ENCODE measurements around the gene NGEF.

The NGEF gene

DNA sequence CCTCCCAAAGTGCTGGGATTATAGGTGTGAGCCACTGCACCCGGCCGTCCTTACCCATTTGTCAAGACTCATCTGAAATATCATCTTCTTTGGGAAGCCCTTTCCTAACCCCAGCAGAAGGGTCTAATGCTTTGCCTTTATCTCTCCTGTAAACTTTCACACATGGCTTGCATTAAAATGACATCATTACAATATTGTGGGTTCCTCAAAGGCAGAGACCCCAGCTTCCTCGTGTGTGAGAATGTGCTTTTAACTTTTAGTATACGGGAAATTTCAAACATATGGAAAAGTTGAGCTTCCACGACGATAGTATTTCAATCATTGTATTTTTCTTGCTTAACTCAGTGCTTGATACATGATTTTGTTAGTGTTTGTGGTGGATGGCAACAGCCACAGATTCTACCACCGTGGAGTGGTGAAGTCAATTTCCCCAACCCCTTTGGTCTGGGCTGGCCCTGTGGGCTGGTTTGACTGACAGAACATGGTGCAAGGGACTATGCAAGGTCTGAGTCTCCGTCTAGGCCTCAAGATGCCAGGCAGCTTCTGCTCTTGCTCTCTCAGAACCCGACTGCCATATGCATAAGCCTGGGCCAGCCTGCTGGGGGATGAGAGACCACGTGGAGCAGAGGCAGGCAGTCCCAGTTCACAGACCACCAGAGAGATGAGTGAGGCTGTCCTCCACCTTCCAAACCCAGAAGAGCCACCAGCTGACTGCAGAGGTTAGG, 39.9 kb downstream of the NGEF start:
- no peak for DNase-seq

DNA sequence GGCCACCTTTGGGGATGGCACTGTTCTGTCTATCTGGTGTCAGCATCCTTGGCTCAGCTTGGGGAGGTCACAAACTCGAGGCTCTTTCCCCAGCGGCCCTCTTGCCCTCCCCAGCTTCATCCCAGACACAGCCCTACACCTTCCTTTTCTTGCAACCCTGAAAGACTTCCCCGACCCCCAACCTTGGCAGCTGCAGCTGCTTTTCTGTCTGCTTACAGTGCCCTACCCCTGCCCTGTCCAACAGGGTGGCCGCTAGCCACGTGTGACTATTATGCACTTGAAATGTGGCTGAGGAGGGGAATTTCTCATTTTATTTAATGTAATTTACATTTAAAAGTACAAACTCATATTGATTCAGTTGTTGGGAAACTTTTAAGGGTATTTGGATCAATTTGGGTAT, 41.3 kb downstream of the NGEF start:
- DNase-seq = no peak

DNA sequence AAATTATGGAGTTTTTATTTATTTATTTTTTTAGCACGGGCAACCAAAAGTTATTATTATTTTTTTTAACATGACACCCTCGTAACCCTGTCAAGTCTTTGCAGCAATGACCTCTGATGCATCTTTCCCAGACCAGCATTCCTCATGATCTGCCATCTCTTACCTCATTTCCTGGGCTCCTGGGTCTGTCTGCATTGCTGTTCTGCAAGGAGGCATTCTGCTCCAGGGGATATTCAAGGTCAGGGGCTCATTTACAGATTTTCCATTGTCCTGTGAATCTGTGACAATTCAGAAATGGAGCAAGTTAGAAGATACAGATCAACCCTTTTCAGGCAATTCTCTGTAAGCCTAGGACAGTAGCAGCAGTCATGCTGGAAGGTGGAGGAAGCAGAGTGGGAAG, 43.0 kb downstream of the NGEF start:
- DNase-seq = no peak

DNA sequence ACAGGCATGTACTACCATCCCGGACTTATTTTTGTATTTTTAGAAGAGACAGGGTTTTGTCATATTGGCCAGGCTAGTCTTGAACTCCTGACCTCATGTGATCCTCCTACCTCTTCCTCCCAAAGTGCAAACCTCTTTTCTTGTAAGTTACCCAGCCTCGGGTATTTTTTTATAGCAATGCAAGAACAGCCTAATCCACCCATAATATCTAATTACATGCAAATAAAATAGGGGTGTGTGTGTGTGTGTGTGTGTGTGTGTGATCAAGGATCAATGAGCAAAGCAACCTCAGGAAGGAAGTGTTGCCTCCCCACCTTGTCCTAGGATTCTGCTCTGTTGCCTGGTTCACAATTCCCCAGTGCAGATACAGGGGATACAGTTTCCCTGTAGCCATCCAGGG, 45.6 kb downstream of the NGEF start:
- DNase-seq = no peak

DNA sequence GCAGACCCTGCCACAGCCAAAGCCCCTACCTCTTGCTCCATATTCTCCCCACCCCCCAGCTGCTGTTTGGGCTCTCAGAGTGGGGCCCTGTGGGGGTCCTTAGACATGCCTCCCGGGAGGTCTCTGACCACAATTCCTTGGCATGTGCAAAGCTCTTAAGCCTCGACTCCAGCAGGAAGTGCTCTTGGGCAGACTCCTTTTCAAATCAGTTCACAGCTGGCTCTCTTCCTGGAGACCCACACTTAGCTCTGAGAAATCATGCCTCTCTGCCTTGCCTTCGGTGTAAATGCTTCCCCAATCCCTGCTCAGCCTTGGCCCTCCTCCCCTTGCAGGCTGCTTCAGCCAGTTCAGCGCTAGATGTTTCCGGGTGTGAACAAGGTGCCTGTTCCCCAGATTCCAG, 46.9 kb downstream of the NGEF start:
- no peak for DNase-seq

DNA sequence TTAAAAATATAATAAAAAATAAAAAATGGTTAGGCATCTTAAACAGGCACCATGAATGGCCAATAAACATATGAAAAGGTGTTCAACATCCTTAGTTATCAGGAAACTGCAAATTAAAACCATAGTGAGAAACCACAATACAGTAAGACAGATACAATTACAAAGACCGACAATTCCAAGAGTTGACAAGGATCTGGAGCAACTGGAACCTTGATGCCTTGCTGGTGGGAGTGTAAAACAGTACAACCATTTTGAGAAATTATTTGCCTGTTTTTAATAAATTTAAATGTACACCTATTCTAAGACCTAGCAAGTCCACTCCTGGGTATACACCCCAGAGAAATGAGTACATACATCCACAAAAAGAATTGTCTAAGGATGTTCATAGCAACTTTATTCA, 49.1 kb downstream of the NGEF start:
- DNase-seq = no peak

DNA sequence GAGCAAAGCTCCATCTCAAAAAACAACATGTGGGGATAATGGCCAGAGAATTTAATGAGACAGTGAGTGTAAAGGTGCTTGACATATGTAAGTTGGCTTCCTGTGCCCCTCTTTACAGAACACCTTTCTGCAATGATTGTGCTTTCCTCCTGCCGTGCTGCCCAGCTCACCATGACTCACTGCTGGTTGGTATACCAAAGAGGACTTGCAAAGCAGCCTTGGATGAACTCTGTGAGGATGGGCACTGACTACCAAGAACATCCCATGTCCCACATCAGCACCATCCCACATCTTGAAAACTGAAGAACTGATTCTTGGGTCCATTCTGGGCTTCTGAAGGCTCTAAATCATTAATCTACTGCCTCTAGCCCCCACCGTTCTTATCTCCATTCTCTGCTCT, 52.2 kb downstream of the NGEF start:
- no peak for DNase-seq

DNA sequence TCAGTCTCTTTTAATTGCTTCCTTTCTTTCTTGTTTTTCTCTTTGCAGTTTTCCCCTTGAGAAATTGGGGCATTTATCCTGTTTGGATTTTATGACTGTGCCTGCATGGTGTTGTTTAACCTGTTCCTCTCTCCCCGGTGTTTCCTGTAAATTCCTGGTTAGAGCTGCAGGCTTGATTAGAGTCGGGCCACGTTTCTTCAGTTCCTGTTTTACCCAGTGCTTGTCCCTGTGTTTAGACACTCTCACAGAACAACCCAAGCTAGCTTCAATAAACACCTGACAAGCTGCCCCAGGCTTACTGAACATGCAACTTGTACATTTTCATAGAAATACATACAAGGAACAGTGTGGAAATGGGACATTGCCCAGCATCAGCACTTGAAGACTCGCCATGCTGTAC, 53.9 kb downstream of the NGEF start:
- no peak for DNase-seq

DNA sequence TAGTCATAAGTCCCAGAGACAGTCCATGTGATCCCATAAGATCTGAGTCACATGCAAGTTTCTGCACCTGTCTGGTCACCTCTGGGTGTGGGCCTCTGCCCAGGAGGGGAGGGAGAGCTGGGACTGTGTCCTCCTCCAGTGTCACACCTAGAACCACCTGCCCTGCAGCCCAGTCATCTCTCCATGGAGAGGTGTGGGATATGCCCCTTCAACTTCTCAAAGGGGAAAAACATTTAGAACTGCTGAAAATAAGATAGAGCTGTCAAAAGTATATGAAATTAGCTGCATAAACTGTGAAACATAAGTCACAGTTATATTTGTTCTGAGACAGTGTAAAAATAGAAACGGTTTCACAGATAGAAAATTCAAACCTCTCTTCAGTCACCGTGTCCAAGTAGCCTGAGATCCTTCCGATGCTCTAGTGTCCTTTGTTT, 55.4 kb downstream of the NGEF start:
- DNase-seq = no peak

DNA sequence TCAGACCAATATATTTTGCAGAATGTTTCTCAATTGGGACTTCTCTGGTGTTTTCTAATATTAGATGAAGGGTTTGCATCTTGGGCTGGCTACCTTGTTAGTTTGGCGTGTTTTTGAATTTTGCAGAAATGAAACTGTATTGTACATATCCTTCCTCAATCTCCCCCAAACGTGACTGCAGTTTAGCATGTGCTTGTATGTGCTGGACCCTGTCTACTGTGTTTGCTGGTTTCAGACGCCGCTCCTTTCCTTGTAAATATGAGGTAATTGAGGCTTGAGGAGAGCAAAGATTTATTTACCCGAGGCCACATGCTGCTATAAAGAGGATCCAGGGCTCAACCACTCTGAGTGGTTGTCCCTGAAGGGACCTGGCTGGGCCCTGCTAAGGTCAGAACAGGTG, 57.2 kb downstream of the NGEF start:
- no peak for DNase-seq

DNA sequence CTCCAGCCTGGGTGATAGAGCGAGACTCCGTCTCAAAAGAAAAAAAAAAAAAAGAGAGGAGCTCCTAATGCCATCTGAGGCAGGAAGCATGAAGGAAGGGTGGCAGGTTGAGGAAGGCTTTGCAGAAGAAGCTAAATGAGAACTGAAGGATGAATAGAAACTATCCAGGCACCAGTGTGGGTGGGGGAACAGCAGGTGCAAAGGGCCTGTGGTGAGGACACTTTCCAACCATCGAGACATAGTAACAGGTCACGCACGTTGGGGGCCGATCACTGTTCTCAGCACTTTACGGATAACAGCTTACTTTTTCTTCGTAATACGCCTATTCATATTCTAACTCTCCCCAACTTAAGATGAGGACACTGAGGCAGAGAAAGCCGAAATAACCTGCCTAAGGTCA, 58.4 kb downstream of the NGEF start:
- DNase-seq = no peak

DNA sequence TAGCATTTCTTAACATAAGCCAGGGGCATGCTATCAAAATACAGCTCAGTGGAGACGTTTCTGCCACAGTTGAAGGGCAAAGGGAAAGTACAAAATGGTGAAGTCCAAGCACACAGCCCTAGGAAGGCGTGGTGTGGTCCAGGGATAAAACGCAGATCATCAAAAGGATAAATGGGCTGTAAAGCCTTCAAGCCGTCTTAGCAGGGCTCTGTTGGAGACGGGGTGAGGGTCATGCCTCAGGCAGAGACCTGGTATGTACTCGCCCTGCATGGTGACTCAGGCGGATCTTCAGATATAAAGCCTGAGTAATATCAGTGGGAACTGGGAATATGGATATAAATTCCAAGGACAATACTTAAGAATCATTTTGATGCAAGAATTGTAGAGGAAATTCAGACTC, 61.2 kb downstream of the NGEF start:
- DNase-seq = no peak

DNA sequence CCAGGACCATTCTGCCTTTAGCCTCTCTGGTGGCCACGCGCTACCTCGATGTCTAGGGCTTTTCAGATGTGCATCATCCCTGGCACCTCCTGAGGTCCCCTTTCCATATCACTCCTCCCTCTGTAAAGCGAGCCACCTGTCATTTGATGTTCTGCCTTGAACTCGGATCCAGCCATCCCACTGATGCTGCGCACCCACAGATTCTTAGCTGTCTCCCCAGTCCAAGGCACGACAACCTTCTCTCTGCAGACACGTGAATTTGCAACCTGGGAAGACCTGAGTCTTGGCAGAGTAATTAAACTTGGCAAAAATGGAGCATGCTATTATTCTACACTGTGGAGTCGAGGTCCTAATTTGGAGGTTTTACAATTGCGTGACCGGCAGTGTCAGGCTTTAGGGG, 61.9 kb downstream of the NGEF start:
- no peak for DNase-seq

DNA sequence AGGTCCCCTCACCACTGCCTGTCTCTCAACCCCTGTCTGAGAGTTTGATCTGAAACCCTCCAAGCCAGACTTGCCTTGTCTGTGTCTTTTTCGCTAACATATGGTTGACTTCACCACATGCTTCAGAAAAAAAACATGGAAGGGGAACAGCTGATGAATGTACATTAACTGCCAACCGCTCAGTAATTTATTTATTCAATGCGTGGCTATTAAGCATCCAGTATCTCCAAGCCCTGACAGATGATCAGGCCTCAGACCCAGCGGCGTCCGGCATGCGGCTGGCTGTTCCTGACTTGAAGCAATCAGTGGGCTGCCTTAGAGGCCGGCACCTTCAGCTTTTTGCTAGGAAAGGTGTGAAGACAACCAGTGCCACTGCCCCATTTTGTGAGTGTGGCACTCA, 62.3 kb downstream of the NGEF start:
- no peak for DNase-seq

DNA sequence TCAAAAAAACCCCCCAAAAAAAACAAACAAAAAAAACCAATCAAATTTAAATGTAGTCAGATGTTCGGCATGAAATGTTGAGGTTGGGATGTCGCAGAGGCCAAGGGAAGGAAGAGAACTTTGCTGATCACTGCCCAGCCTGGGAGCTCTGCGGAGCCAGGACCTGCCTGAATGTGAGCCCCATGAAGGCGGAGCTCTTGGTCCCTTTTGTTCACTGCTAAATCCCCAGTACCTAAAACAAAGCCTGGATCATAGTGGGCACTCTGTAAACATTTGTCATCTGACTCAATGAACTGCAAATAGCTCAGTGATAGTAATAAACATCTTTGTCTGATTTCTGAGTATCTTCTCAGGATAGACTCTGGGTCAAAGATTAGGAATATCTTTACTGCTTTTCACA, 64.0 kb downstream of the NGEF start:
- DNase-seq = no peak

DNA sequence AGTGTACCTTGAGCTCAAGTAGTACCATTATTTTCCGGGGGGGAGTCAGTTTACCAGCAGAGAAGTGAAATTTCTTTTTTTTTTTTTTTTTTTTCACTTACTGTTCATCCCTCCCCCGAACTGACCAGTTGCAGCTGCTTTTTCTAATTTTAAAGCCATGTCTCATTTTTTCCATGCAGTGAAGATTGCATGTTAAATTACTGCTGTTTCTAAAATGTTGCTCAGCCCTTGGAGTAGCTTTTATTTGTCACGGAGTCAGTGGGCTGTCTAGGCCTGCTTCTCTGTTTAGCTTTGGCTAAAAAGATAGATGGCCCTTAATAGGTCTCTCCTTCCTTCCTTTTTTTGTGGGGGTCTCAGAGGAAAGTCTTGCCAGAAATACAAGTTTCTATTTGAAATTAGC, 70.2 kb downstream of the NGEF start:
- no peak for DNase-seq

DNA sequence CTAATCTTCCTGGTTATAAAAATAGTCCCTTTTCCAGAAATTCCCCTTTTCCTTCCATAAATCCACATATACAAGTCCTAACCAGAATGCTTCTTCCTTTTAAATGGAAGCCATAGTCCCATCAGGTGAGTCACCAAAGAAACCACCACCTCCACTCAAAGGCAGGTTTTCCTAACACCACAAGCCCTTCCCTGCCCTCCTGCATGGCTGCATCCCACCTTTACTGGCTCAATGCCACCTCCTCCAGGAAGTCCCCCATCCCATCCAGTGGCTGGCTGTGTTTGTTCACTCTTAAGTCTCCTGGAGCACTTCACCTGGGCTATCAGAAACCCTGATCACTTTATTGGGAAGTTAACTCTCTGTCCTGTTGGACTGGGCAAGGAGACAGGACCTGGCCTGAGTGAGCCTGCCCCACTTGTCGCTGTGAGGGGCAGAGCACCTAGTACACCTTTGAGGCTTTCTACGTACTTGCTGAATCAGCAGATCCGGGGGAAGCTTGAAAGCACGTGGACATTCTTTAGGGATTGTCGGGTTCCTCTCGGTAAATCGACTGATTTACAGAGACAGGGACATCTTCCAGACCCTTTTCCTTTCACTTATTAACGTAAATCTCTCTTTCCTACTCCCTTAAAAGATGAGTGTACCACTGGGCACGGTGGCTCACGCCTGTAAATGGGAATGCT, 71.0 kb downstream of the NGEF start:
- no peak for DNase-seq

DNA sequence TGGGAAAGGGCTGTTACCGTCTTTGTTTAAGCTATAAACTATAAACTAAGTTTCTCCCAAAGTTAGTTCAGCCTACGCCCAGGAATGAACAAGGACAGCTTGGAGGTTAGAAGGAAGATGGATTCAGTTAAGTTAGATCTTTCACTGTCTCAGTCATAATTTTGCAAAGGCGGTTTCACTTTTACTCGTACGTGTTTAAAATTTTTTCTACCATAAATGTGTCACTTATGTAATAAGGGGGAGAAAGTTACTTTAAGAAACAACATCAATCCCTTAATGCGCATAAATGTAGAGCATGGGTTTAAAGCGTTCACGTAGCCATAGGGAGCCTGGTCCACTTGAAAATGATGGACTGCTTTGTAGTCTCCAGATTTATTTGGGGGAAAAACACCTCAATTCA, 71.7 kb downstream of the NGEF start:
- DNase-seq = no peak

DNA sequence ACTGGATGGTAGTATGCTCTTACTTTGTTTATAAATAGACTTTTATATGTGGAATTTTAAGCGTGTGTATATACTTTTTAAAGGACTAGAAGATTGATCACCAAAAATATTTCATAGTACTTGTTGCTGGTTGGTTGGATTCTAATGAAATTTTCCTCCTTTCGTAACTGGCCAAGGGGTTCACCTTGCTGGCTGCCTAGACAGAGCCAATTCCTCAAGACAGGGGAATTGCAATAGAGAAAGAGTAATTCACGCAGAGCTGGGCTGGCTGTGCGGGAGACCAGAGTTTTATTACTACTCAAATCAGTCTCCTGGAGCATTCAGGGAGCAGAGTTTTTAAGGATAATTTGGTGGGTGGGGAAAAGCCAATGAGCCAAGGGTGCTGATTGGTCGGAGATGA, 72.3 kb downstream of the NGEF start:
- DNase-seq = no peak

DNA sequence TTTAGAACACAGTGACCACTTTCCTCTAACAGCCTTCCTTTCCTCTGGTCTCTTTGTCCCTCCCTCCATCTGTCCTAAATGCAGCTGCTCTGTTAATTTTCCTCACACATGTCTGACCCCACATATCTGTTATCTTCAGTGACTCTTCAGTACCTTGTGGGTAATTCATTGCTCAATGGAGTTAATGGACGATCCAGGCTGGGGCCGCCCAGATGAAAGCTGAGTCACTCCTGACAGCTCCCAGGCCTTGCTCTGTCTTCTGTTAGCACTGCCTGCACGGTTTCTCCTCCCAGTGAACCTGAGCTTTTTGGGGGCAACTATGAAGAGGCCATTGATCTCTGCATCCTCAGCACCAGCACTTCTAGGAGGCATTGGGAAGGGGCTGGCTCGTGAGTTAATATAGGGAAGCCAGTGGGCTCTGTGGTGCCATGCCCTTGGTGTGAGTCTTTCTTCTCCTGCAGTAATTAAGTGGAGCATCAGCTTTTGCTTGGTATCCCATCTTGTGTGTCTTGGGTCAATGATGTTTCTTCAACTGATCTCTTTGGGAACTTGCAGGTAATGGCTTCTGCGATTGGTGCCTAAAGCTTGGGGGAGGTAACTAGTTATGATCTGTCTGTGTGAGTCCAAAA, 75.7 kb downstream of the NGEF start:
- DNase-seq = no peak

DNA sequence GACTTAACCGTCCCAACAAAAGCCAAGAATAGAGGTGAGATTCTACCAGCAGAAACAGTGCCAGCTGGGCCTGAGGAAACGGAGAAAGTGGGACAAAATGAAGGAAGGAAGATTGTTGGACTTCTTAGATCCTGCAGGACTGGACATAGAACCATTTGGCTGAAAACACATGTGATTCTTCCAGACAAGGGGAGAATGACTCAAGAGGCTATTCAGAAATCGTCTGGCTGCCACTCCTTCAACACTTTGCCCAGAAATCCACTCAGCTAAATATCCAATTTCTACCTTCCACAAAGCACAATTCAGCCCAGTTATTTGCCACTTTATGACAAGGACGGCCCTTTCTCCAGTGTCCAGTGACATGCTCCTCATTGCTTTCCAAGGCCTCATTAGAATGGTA, 81.4 kb downstream of the NGEF start:
- no peak for DNase-seq

DNA sequence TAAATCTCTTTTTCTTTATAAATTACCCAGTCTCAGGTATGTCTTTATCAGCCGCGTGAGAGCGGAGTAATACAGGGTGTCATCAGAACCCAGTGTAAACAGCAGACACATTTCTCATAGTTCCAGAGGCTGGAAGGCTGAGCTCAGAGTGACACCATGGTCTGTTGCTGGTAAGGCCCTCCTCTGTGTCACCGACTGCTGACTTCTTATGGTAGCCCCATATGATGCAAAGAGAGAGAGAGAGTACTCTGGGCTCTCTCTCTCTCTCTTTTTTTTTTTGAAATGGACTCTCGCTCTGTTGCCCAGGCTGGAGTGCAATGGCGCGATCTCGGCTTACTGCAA, 83.0 kb downstream of the NGEF start:
- DNase-seq = no peak

Data from amygdala (tissue), 56 donors.